ENCODE measurements around the gene NAT9.

The NAT9 gene

GRCh38 chr17:74756891-74757290 is 19.3 kb downstream of the NAT9 start:
- Histone ChIP-seq H3K9ac (ENCODE audit: low read depth in 1 of 2, low read length in 2 of 2) (peak overlapping the region; percentile 22 to 65), H3K9me3 (ENCODE audit: control insufficient read depth in 1 of 2, low read length in 2 of 2) (no peaks in the 10 kb centered on the region), H3K27me3 (ENCODE audit: control insufficient read depth in 1 of 2, insufficient read depth in 2 of 2, low read length in 2 of 2) (no peaks in the 10 kb centered on the region), H3K4me3 (ENCODE audit: low read depth in 1 of 2, low read length in 2 of 2) (peak overlapping the region; percentile 38 to 58), H3K27ac (ENCODE audit: low read depth, low read length) (no peak overlapping the region), H3K4me1 (ENCODE audit: control insufficient read depth in 1 of 2, insufficient read depth in 2 of 2, low read length in 2 of 2) (peaks cover 89 to 92% of the 10 kb centered on the region in 2 donors), H3K36me3 (ENCODE audit: control insufficient read depth in 1 of 2, insufficient read depth in 2 of 2, low read length in 2 of 2) (peaks cover 7 to 15% of the 10 kb centered on the region in 2 donors)

DNA sequence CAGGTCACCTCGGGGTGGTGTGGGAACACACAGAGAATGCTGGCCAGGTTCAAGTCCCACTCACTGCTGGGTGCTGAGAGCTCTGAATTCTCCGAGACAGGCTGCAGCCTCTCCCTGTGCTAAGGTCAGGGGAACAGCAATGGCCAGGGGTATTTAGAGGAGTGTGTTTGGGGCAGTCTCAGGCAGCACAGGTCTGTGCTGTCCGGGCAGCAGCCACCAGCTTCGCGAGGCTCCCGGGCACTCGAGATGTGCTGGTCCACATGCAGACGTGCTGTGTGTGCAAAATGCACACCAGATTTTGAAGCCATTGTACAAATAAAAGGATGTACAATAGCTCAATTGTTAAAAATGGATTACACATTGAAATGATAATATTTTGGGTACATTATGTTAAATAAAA is 20.6 kb downstream of the NAT9 start:
- peaks cover 3 to 19% of the 10 kb centered on the region in 2 donors for H3K36me3 ChIP-seq (ENCODE audit: control insufficient read depth in 1 of 2, insufficient read depth in 2 of 2, low read length in 2 of 2)
- no peaks in the 10 kb centered on the region for H3K27me3 ChIP-seq (ENCODE audit: control insufficient read depth in 1 of 2, insufficient read depth in 2 of 2, low read length in 2 of 2)
- no peak overlapping the region for H3K27ac ChIP-seq (ENCODE audit: low read depth, low read length)
- peaks cover 88 to 90% of the 10 kb centered on the region in 2 donors for H3K4me1 ChIP-seq (ENCODE audit: control insufficient read depth in 1 of 2, insufficient read depth in 2 of 2, low read length in 2 of 2)
- no peak overlapping the region for H3K4me3 ChIP-seq (ENCODE audit: low read depth in 1 of 2, low read length in 2 of 2)
- no peak overlapping the region for H3K9ac ChIP-seq (ENCODE audit: low read depth in 1 of 2, low read length in 2 of 2)
- no peaks in the 10 kb centered on the region for H3K9me3 ChIP-seq (ENCODE audit: control insufficient read depth in 1 of 2, low read length in 2 of 2)

GRCh38 chr17:74754832-74755231 is 21.3 kb downstream of the NAT9 start:
- Histone ChIP-seq H3K9ac (ENCODE audit: low read depth in 1 of 2, low read length in 2 of 2) (no peak overlapping the region), H3K27me3 (ENCODE audit: control insufficient read depth in 1 of 2, insufficient read depth in 2 of 2, low read length in 2 of 2) (no peaks in the 10 kb centered on the region), H3K9me3 (ENCODE audit: control insufficient read depth in 1 of 2, low read length in 2 of 2) (no peaks in the 10 kb centered on the region), H3K27ac (ENCODE audit: low read depth, low read length) (no peak overlapping the region), H3K36me3 (ENCODE audit: control insufficient read depth in 1 of 2, insufficient read depth in 2 of 2, low read length in 2 of 2) (peaks cover 3 to 18% of the 10 kb centered on the region in 2 donors), H3K4me1 (ENCODE audit: control insufficient read depth in 1 of 2, insufficient read depth in 2 of 2, low read length in 2 of 2) (peaks cover 86 to 89% of the 10 kb centered on the region in 2 donors), H3K4me3 (ENCODE audit: low read depth in 1 of 2, low read length in 2 of 2) (peak overlapping the region in 1 of 2 donors; percentile 26)

GRCh38 chr17:74752822-74753401 is 23.2 kb downstream of the NAT9 start:
- H3K4me1 ChIP-seq (ENCODE audit: control insufficient read depth in 1 of 2, insufficient read depth in 2 of 2, low read length in 2 of 2): peaks cover 67 to 73% of the 10 kb centered on the region in 2 donors
- H3K36me3 ChIP-seq (ENCODE audit: control insufficient read depth in 1 of 2, insufficient read depth in 2 of 2, low read length in 2 of 2): peaks cover 3 to 16% of the 10 kb centered on the region in 2 donors
- no peak overlapping the region for H3K27ac ChIP-seq (ENCODE audit: low read depth, low read length)
- no peaks in the 10 kb centered on the region for H3K27me3 ChIP-seq (ENCODE audit: control insufficient read depth in 1 of 2, insufficient read depth in 2 of 2, low read length in 2 of 2)
- H3K9me3 ChIP-seq (ENCODE audit: control insufficient read depth in 1 of 2, low read length in 2 of 2): no peaks in the 10 kb centered on the region
- H3K4me3 ChIP-seq (ENCODE audit: low read depth in 1 of 2, low read length in 2 of 2): peak overlapping the region; percentile 39 to 72
- peak overlapping the region in 1 of 2 donors; percentile 39 for H3K9ac ChIP-seq (ENCODE audit: low read depth in 1 of 2, low read length in 2 of 2)

DNA sequence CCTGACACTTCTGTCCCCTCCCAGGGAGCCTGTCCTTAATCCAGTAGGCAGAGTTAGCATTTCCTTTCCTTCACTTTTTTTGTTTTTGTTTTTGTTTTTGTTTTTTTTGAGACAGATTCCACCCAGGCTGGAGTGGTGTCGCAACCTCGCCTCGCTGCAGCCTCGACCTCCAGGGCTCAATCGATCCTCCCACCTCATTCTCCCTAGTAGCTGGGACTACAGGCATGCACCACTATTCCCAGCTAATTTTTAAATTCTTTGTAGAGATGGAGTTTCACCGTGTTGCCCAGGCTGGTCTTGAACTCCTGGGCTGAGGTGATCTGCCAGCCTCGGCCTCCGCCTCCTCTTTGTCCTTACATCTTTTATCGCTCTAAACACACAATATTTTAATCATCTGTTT is 23.7 kb downstream of the NAT9 start:
- H3K27ac ChIP-seq (ENCODE audit: low read depth, low read length): no peak overlapping the region
- H3K4me3 ChIP-seq (ENCODE audit: low read depth in 1 of 2, low read length in 2 of 2): peak overlapping the region; percentile 39 to 72
- peaks cover 66 to 73% of the 10 kb centered on the region in 2 donors for H3K4me1 ChIP-seq (ENCODE audit: control insufficient read depth in 1 of 2, insufficient read depth in 2 of 2, low read length in 2 of 2)
- no peaks in the 10 kb centered on the region for H3K27me3 ChIP-seq (ENCODE audit: control insufficient read depth in 1 of 2, insufficient read depth in 2 of 2, low read length in 2 of 2)
- no peaks in the 10 kb centered on the region for H3K9me3 ChIP-seq (ENCODE audit: control insufficient read depth in 1 of 2, low read length in 2 of 2)
- H3K36me3 ChIP-seq (ENCODE audit: control insufficient read depth in 1 of 2, insufficient read depth in 2 of 2, low read length in 2 of 2): peaks cover 3 to 16% of the 10 kb centered on the region in 2 donors
- H3K9ac ChIP-seq (ENCODE audit: low read depth in 1 of 2, low read length in 2 of 2): peak overlapping the region in 1 of 2 donors; percentile 63

GRCh38 chr17:74750327-74751069 is 25.6 kb downstream of the NAT9 start:
- peak overlapping the region; percentile 77 to 96 for H3K9ac ChIP-seq (ENCODE audit: low read depth in 1 of 2, low read length in 2 of 2)
- peak overlapping the region; percentile 83 for H3K27ac ChIP-seq (ENCODE audit: low read depth, low read length)
- peak overlapping the region; percentile 95 to 98 for H3K4me3 ChIP-seq (ENCODE audit: low read depth in 1 of 2, low read length in 2 of 2)
- H3K9me3 ChIP-seq (ENCODE audit: control insufficient read depth in 1 of 2, low read length in 2 of 2): no peaks in the 10 kb centered on the region
- H3K4me1 ChIP-seq (ENCODE audit: control insufficient read depth in 1 of 2, insufficient read depth in 2 of 2, low read length in 2 of 2): peaks cover 63 to 75% of the 10 kb centered on the region in 2 donors
- H3K27me3 ChIP-seq (ENCODE audit: control insufficient read depth in 1 of 2, insufficient read depth in 2 of 2, low read length in 2 of 2): no peaks in the 10 kb centered on the region
- peaks cover 3 to 14% of the 10 kb centered on the region in 2 donors for H3K36me3 ChIP-seq (ENCODE audit: control insufficient read depth in 1 of 2, insufficient read depth in 2 of 2, low read length in 2 of 2)

DNA sequence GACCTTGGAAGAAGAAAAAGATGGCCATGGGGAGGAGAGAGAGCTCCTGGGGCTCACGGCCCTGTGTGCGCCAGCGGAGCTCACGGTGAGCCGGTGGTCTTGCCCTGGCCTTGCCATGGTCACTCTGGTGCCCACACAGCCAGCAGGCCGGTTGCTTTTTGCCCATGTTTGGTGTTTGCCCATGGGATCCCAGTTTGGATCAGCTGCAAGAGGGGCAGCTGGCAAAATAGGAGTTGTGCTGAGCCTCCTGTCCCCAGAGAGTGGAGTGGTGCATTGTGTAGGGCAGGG is 26.2 kb downstream of the NAT9 start:
- peaks cover 58 to 75% of the 10 kb centered on the region in 2 donors for H3K4me1 ChIP-seq (ENCODE audit: control insufficient read depth in 1 of 2, insufficient read depth in 2 of 2, low read length in 2 of 2)
- H3K9ac ChIP-seq (ENCODE audit: low read depth in 1 of 2, low read length in 2 of 2): peak overlapping the region; percentile 77 to 96
- H3K9me3 ChIP-seq (ENCODE audit: control insufficient read depth in 1 of 2, low read length in 2 of 2): no peaks in the 10 kb centered on the region
- peak overlapping the region; percentile 95 to 98 for H3K4me3 ChIP-seq (ENCODE audit: low read depth in 1 of 2, low read length in 2 of 2)
- H3K36me3 ChIP-seq (ENCODE audit: control insufficient read depth in 1 of 2, insufficient read depth in 2 of 2, low read length in 2 of 2): peaks cover 3 to 9% of the 10 kb centered on the region in 2 donors
- H3K27me3 ChIP-seq (ENCODE audit: control insufficient read depth in 1 of 2, insufficient read depth in 2 of 2, low read length in 2 of 2): no peaks in the 10 kb centered on the region
- H3K27ac ChIP-seq (ENCODE audit: low read depth, low read length): peak overlapping the region; percentile 83

DNA sequence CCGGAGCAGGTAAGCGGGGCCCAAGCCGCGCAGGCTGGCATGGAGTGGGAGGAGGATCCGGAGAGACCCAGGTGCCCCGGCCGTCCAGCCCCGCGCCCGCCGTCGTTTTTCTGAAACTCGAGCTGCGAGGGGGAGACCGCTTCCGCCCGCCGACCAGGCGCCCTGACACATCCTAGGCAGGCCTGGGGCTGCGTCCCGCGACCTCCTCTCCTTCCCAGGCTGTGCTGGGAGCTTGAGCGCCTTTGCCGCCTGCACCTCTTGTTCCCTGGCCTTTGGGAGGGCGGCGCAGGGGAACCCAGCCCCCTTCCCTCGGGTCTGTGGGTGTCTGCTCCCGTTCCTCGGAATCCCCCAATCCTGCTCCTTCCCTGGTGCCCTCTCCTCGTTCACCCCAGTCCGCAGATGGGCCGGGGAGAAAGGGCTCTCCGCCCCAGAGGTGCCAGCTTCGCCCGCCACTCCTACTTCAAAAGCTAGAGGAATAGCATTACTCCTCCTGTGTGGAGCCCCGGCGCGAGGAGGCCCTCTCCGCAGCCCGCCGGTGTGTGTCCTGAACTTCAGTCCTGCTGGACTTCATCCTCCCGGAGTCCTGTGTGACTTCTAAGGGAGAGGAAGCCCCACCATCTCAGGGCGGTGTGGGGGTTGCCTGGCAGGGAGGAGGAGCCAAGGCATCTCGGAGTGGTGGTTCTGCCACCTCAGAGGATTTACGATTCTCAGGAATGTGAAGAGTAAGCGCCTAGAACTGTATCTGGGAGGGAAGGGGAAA is 26.7 kb downstream of the NAT9 start:
- peak overlapping the region; percentile 77 to 96 for H3K9ac ChIP-seq (ENCODE audit: low read depth in 1 of 2, low read length in 2 of 2)
- H3K9me3 ChIP-seq (ENCODE audit: control insufficient read depth in 1 of 2, low read length in 2 of 2): no peaks in the 10 kb centered on the region
- peak overlapping the region; percentile 95 to 98 for H3K4me3 ChIP-seq (ENCODE audit: low read depth in 1 of 2, low read length in 2 of 2)
- H3K27me3 ChIP-seq (ENCODE audit: control insufficient read depth in 1 of 2, insufficient read depth in 2 of 2, low read length in 2 of 2): no peaks in the 10 kb centered on the region
- H3K36me3 ChIP-seq (ENCODE audit: control insufficient read depth in 1 of 2, insufficient read depth in 2 of 2, low read length in 2 of 2): peaks cover 0 to 5% of the 10 kb centered on the region in 2 donors
- H3K4me1 ChIP-seq (ENCODE audit: control insufficient read depth in 1 of 2, insufficient read depth in 2 of 2, low read length in 2 of 2): peaks cover 57 to 75% of the 10 kb centered on the region in 2 donors
- H3K27ac ChIP-seq (ENCODE audit: low read depth, low read length): peak overlapping the region; percentile 83

- peak within 1 kb of the TSS; percentile 95 to 98 for H3K4me3 ChIP-seq (ENCODE audit: low read depth in 1 of 2, low read length in 2 of 2)
- H3K27ac ChIP-seq (ENCODE audit: low read depth, low read length): peak within 1 kb of the TSS; percentile 76
- H3K36me3 ChIP-seq (ENCODE audit: control insufficient read depth in 1 of 2, insufficient read depth in 2 of 2, low read length in 2 of 2): peaks cover 0 to 5% of the 10 kb centered on the region in 2 donors
- no peaks in the 10 kb centered on the region for H3K9me3 ChIP-seq (ENCODE audit: control insufficient read depth in 1 of 2, low read length in 2 of 2)
- H3K9ac ChIP-seq (ENCODE audit: low read depth in 1 of 2, low read length in 2 of 2): peak within 1 kb of the TSS; percentile 77 to 96
- no peaks in the 10 kb centered on the region for H3K27me3 ChIP-seq (ENCODE audit: control insufficient read depth in 1 of 2, insufficient read depth in 2 of 2, low read length in 2 of 2)
- peaks cover 58 to 78% of the 10 kb centered on the region in 2 donors for H3K4me1 ChIP-seq (ENCODE audit: control insufficient read depth in 1 of 2, insufficient read depth in 2 of 2, low read length in 2 of 2)
These were observed 27.4 kb downstream of the NAT9 start, which contains the start of gene NHERF1 for GRCh38 chr17:74748529-74749278. TSS of gene NHERF1 (plus strand) at chr17:74748628. CDS start at chr17:74748847, 219 bp downstream.
